Testis (tissue), 3 donors: ENCODE data around the gene FBXO21. TPM values are rescaled to one million over a fixed set of nuclear protein-coding genes. Genes with fewer than 3 reads are reported as not detected.

Experiments used
- DNase-seq: peaks from one replicate; pipeline ENCODE4 v3.0.0-alpha.2; 2019
- H3K27ac ChIP-seq, 2 donors: fragments of 200-600 bp; sonication (generic); one replicate each; pipeline ENCODE4 v1.5.1; 2019
- H3K27me3 ChIP-seq: fragments of 200-600 bp; sonication (generic); one replicate; pipeline ENCODE4 v1.5.1; 2019
- H3K36me3 ChIP-seq: fragments of 200-600 bp; sonication (generic); one replicate; pipeline ENCODE4 v1.5.1; 2017; ENCODE audit warnings: low read depth; ENCODE audit errors: missing control alignments
- H3K4me1 ChIP-seq: fragments of 200-600 bp; sonication (generic); one replicate; pipeline ENCODE4 v1.5.1; 2019
- H3K4me3 ChIP-seq, 2 donors: fragments of 200-600 bp; sonication (generic); one replicate each; pipeline ENCODE4 v1.5.1; 2017 to 2019
- H3K9me3 ChIP-seq: fragments of 200-600 bp; sonication (generic); one replicate; pipeline ENCODE4 v1.5.1; 2017
- POLR2A ChIP-seq: fragments of 450-650 bp; IDR thresholded peaks from one replicate; pipeline ENCODE4 v1.6.1; 2017; ENCODE audit warnings: antibody characterized with exemption, mild to moderate bottlenecking, moderate library complexity
- WGBS, 2 donors: methylation state at CpG; one replicate each; pipeline ENCODE4 v1.1.5; 2018; 5-methylcytosine and 5-hydroxymethylcytosine counted together
- intact Hi-C: fragments of 100-400 bp; cut with DNase I; formaldehyde crosslinking; loops from one replicate; pipeline ENCODE4 v1.15.1; 2023; ENCODE audit warnings: low total_unique reads
- polyA plus RNA-seq: library from polyadenylated mRNA; stranded (reverse); fragments of 350-450 nt; fragmentation: Illumina TruSeq; extraction: RNeasy Lipid Tissue Mini Kit (QIAGEN cat#74804); gene quantifications from one replicate; pipeline ENCODE4 v1.2.3, GENCODE V29; 2014; ENCODE audit warnings: low read depth, low replicate concordance; ENCODE audit not compliant: insufficient read depth
- total RNA-seq, 2 donors: library from RNA; depleted of rRNA; stranded (reverse); fragments of >200 nt; gene quantifications; one replicate each; pipeline ENCODE4 v1.2.3, GENCODE V29; 2016
- TF ChIP-seq, protein P1 (sequence below), 3 experiments: fragments of 450-650 bp in 2 of 3; fragments of 200-600 bp in 1 of 3; sonication (generic) in 1 of 3; IDR thresholded peaks; one replicate each; pipeline ENCODE4 v1.5.1; 2016 to 2019; ENCODE audit warnings: antibody characterized with exemption in 3 of 3, mild to moderate bottlenecking in 2 of 3, moderate library complexity in 1 of 3

Gene FBXO21
- total and polyA plus RNA-seq, 3 donors from 2014 or later: 101 to 519 (median 290) TPM

DNA sequence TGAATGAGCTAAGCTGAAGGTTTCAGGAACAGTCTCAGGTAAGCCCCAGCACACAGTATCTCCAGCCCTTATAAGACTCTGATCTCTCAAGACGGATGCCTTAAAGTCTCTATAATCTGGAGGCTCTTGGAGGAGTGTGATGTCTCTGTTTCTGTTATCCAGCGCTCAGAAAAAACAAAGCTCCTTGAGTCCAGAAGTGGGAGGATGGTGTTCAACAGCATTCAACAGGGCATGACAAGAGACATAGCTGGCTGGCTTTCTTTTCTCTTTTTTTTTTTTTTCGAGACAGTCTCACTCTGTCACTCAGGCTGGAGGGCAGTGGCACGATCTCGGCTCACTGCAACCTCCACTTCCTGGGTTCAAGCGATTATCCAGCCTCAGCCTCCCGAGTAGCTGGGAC, 59.5 kb downstream of the FBXO21 start:
- TF ChIP-seq, protein P1, sequence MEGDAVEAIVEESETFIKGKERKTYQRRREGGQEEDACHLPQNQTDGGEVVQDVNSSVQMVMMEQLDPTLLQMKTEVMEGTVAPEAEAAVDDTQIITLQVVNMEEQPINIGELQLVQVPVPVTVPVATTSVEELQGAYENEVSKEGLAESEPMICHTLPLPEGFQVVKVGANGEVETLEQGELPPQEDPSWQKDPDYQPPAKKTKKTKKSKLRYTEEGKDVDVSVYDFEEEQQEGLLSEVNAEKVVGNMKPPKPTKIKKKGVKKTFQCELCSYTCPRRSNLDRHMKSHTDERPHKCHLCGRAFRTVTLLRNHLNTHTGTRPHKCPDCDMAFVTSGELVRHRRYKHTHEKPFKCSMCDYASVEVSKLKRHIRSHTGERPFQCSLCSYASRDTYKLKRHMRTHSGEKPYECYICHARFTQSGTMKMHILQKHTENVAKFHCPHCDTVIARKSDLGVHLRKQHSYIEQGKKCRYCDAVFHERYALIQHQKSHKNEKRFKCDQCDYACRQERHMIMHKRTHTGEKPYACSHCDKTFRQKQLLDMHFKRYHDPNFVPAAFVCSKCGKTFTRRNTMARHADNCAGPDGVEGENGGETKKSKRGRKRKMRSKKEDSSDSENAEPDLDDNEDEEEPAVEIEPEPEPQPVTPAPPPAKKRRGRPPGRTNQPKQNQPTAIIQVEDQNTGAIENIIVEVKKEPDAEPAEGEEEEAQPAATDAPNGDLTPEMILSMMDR (IDR thresholded peaks at IDR 0.05): no peak
- TF ChIP-seq POLR2A: no peak
- 73 to 74% methylated on average over 7 of the region's 7 CpGs for WGBS, 2 donors

DNA sequence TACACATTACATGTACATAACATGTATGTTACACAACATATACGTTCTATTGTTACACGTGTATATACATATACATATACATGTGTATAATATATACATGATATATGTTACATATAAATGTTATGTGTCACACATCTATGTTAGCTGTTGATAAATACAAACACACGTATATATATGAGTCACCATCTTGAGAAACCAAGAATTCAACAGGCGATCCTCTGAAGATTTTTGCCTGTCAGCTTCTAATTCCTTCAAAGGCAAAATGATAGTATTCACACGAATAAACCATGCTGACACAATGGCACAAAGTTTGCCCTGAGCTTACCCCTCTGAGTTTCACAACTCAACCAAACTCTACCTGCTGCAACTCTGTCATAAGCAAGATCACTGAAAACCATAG, 60.9 kb downstream of the FBXO21 start:
- no peak for DNase-seq
- TF ChIP-seq POLR2A: no peak
- TF ChIP-seq, protein P1 (IDR thresholded peaks at IDR 0.05): no peak
- H3K4me3 ChIP-seq: no peak overlapping the region
- no peaks in the 10 kb centered on the region for H3K9me3 ChIP-seq
- no peaks in the 10 kb centered on the region for H3K36me3 ChIP-seq
- 64 to 71% methylated on average over 5 of the region's 5 CpGs for WGBS, 2 donors
- intact Hi-C loops: no loop called here
- H3K27ac ChIP-seq: no peak overlapping the region
- no peaks in the 10 kb centered on the region for H3K27me3 ChIP-seq
- H3K4me1 ChIP-seq: no peaks in the 10 kb centered on the region

More for the DNA sequence above, 59.5 kb downstream of the FBXO21 start:
- H3K36me3 ChIP-seq: no peaks in the 10 kb centered on the region
- H3K27ac ChIP-seq: no peak overlapping the region
- no peaks in the 10 kb centered on the region for H3K27me3 ChIP-seq
- no peak for DNase-seq
- intact Hi-C loops: no loop called here
- H3K4me3 ChIP-seq: no peak overlapping the region
- no peaks in the 10 kb centered on the region for H3K9me3 ChIP-seq
- H3K4me1 ChIP-seq: no peaks in the 10 kb centered on the region

GRCh38 chr12:117127933-117128823, 62.1 kb downstream of the FBXO21 start:
- H3K4me3 ChIP-seq: no peak overlapping the region
- no peaks in the 10 kb centered on the region for H3K36me3 ChIP-seq
- H3K4me1 ChIP-seq: no peaks in the 10 kb centered on the region
- no peak for DNase-seq
- TF ChIP-seq POLR2A: no peak
- TF ChIP-seq, protein P1 (IDR thresholded peaks at IDR 0.05): no peak
- 68 to 75% methylated on average over 6 of the region's 6 CpGs for WGBS, 2 donors
- no peaks in the 10 kb centered on the region for H3K9me3 ChIP-seq
- H3K27ac ChIP-seq: no peak overlapping the region
- H3K27me3 ChIP-seq: no peaks in the 10 kb centered on the region
- intact Hi-C loops: no loop called here

DNA sequence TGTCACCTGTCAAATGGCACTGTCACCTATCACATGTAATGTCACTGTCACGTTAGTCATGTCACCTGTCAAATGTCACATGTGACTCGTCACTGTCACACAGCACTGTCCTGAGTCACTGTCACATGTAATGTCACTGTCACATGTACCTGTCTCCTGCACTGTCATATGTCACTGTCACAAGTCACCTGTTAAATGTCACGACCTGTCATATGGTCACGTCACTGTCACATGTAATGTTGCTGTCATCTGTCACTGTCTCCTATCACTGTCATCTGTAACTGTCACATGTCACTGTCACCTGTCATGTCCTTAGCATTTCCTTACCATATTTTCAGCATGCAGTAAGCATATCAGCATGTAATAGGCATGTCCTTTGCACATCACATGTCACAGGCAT, 63.9 kb downstream of the FBXO21 start:
- WGBS, 2 donors: 75 to 82% methylated on average over 4 of the region's 4 CpGs
- peaks cover 4% of the 10 kb centered on the region for H3K4me1 ChIP-seq
- H3K27ac ChIP-seq: no peak overlapping the region
- TF ChIP-seq, protein P1 (IDR thresholded peaks at IDR 0.05): no peak
- no peak for TF ChIP-seq POLR2A
- DNase-seq: no peak
- no peaks in the 10 kb centered on the region for H3K27me3 ChIP-seq
- no peaks in the 10 kb centered on the region for H3K9me3 ChIP-seq
- no peak overlapping the region for H3K4me3 ChIP-seq
- no peaks in the 10 kb centered on the region for H3K36me3 ChIP-seq
- intact Hi-C loops: no loop called here

DNA sequence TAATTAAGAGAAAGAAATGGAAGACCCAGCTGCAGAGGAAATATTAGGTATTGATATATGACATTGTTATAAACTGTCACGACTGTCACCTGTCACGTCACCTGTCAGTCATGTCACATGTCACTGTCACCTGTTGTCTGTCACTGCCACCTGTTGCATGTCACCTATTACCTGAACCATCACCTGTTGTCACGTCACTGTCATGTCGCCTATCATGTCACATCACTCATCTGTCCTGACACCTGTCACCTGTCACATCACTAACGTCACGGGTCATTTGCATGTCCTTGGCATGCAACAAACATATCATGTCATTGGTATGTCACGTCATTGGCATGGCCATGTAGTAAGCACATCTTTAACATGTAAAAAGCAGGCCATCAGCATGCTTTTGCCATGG, 64.5 kb downstream of the FBXO21 start:
- WGBS, 2 donors: 76 to 84% methylated on average over 7 of the region's 7 CpGs

More for the DNA sequence above, 64.5 kb downstream of the FBXO21 start:
- intact Hi-C loops: no loop called here
- DNase-seq: no peak
- Histone ChIP-seq H3K4me3 (no peak overlapping the region), H3K36me3 (no peaks in the 10 kb centered on the region), H3K27ac (no peak overlapping the region), H3K4me1 (peaks cover 4% of the 10 kb centered on the region), H3K9me3 (no peaks in the 10 kb centered on the region), H3K27me3 (no peaks in the 10 kb centered on the region)
- TF ChIP-seq POLR2A: no peak
- TF ChIP-seq, protein P1 (IDR thresholded peaks at IDR 0.05): no peak
